ENCODE measurements around the gene DCXR.

The DCXR gene

GRCh38 chr17:82008258-82008940 is 29.1 kb downstream of the DCXR start:
- H3K36me3 ChIP-seq (ENCODE audit: control insufficient read depth in 2 of 2, insufficient read depth in 1 of 2, low read length in 2 of 2): peaks cover 0 to 5% of the 10 kb centered on the region in 2 experiments; a peak in 1 of 3 replicates
- peaks cover 4% of the 10 kb centered on the region; the same call in 1 of the 2 replicates for H3K4me1 ChIP-seq (ENCODE audit: control insufficient read depth, insufficient read depth, low read length)
- no peak overlapping the region for H3K4me3 ChIP-seq (ENCODE audit: low read depth, low read length)
- H3K9me3 ChIP-seq (ENCODE audit: control insufficient read depth, insufficient read depth, low read depth, low read length): no peaks in the 10 kb centered on the region
- POLR2A ChIA-PET: interaction anchor here (1.0 kb wide), 1 partner anchor 11 kb away, joined by 3 read pairs; no protein-coding TSS in a partner anchor
- H3K27ac ChIP-seq (ENCODE audit: extremely low read depth, low read depth, low read length): no peak overlapping the region
- CTCF ChIA-PET: interaction anchor here (0.7 to 4.7 kb wide), 3 partner anchors 12 to 49 kb away, joined by 3 to 30 read pairs (median 8); partner anchors contain the start of gene NOTUM
- no peak for TF ChIP-seq PRDM1 (tag by site-specific recombination; IDR thresholded peaks at IDR 0.05)
- 0 out of 2 replicates have a peak, but pooled peaks have one; percentile 10 for TF ChIP-seq KLF8 (tag by site-specific recombination; IDR thresholded peaks at IDR 0.05)
- TF ChIP-seq ZNF132 (tag by site-specific recombination; IDR thresholded peaks at IDR 0.05; ENCODE audit: borderline replicate concordance): no peak
- TF ChIP-seq PRDM10 (tag by site-specific recombination; IDR thresholded peaks at IDR 0.05): 0 out of 2 replicates have a peak, but pooled peaks have one; percentile 25
- no peak for TF ChIP-seq ZSCAN18 (tag by site-specific recombination; IDR thresholded peaks at IDR 0.05)
- TF ChIP-seq GLIS2 (tag by site-specific recombination; IDR thresholded peaks at IDR 0.05): peak; percentile 13; the same call in 1 of the 2 replicates
- TF ChIP-seq ZNF24 (tag by site-specific recombination; IDR thresholded peaks at IDR 0.05): no peak
- TF ChIP-seq MEIS1 (CRISPR knock-in tag; IDR thresholded peaks at IDR 0.05; ENCODE audit: borderline replicate concordance): no peak
- TF ChIP-seq ZNF76 (tag by site-specific recombination; IDR thresholded peaks at IDR 0.05; ENCODE audit: borderline replicate concordance, low read depth): no peak
- no peak for TF ChIP-seq ZNF37A (tag by site-specific recombination; IDR thresholded peaks at IDR 0.05)
- no peak for TF ChIP-seq ZNF660 (tag by site-specific recombination; IDR thresholded peaks at IDR 0.05)
- TF ChIP-seq PBX3 (CRISPR knock-in tag; IDR thresholded peaks at IDR 0.05): no peak
- no peak for TF ChIP-seq ZNF311 (tag by site-specific recombination; IDR thresholded peaks at IDR 0.05; ENCODE audit: borderline replicate concordance)

- ChIA-PET POLR2A (interaction anchor here (1.0 kb wide), 1 partner anchor 12 kb away, joined by 3 read pairs; no protein-coding TSS in a partner anchor), CTCF (interaction anchor here (1.5 to 4.7 kb wide), 2 partner anchors 13 to 48 kb away, joined by 8 to 30 read pairs; no protein-coding TSS in a partner anchor)
- Histone ChIP-seq H3K9me3 (ENCODE audit: control insufficient read depth, insufficient read depth, low read depth, low read length) (no peaks in the 10 kb centered on the region), H3K36me3 (ENCODE audit: control insufficient read depth in 2 of 2, insufficient read depth in 1 of 2, low read length in 2 of 2) (peaks cover 0 to 5% of the 10 kb centered on the region in 2 experiments; a peak in 1 of 3 replicates), H3K4me1 (ENCODE audit: control insufficient read depth, insufficient read depth, low read length) (peaks cover 6% of the 10 kb centered on the region; the same call in 1 of the 2 replicates), H3K4me3 (ENCODE audit: low read depth, low read length) (no peak overlapping the region), H3K27ac (ENCODE audit: extremely low read depth, low read depth, low read length) (no peak overlapping the region)
- TF ChIP-seq ZIC2 (tag by site-specific recombination; IDR thresholded peaks at IDR 0.05) (0 out of 2 replicates have a peak, but pooled peaks have one; percentile 8), ZFP69B (tag by site-specific recombination; IDR thresholded peaks at IDR 0.05) (peak; percentile 42; the same call in 1 of the 2 replicates), ZNF600 (tag by site-specific recombination; IDR thresholded peaks at IDR 0.05) (peak; percentile 31; the same call in 1 of the 2 replicates), ZNF274 (IDR thresholded peaks at IDR 0.05; ENCODE audit: low read length) (no peak), ZNF274 (tag by site-specific recombination; IDR thresholded peaks at IDR 0.05; ENCODE audit: borderline replicate concordance) (no peak), ZNF707 (tag by site-specific recombination; IDR thresholded peaks at IDR 0.05) (no peak), ZNF785 (tag by site-specific recombination; IDR thresholded peaks at IDR 0.05) (no peak)
These were observed 29.8 kb downstream of the DCXR start for GRCh38 chr17:82007495-82008257.
